ENCODE results near the gene ALPL. TPM values are rescaled to one million over a fixed set of nuclear protein-coding genes. Genes with fewer than 3 reads are reported as not detected.

Gene ALPL
- total RNA-seq, 1 donor from 2014 or later = 11.7 TPM

- H3K4me1 Mint-ChIP-seq (ENCODE audit: unreplicated experiment) = no peaks in the 10 kb centered on the region
- no peaks in the 10 kb centered on the region for H3K36me3 Mint-ChIP-seq (ENCODE audit: low read depth, unreplicated experiment)
- no peak overlapping the region for H3K4me3 Mint-ChIP-seq (ENCODE audit: unreplicated experiment)
- H3K27ac Mint-ChIP-seq (ENCODE audit: unreplicated experiment) = no peak overlapping the region
- DNase-seq (ENCODE audit: low spot score) = no peak
- H3K9me3 Mint-ChIP-seq (ENCODE audit: unreplicated experiment) = no peaks in the 10 kb centered on the region
- H3K27me3 Mint-ChIP-seq (ENCODE audit: unreplicated experiment) = peaks cover 2% of the 10 kb centered on the region
- no peak for TF ChIP-seq CTCF (IDR thresholded peaks at IDR 0.05; ENCODE audit: unreplicated experiment)
Measured at GRCh38 chr1:21541329-21541728, 32.1 kb downstream of the ALPL start.

- Mint-ChIP-seq H3K36me3 (ENCODE audit: low read depth, unreplicated experiment) (no peaks in the 10 kb centered on the region), H3K4me1 (ENCODE audit: unreplicated experiment) (no peaks in the 10 kb centered on the region), H3K27me3 (ENCODE audit: unreplicated experiment) (peaks cover 3% of the 10 kb centered on the region), H3K27ac (ENCODE audit: unreplicated experiment) (no peak overlapping the region), H3K4me3 (ENCODE audit: unreplicated experiment) (no peak overlapping the region), H3K9me3 (ENCODE audit: unreplicated experiment) (no peaks in the 10 kb centered on the region)
- TF ChIP-seq CTCF (IDR thresholded peaks at IDR 0.05; ENCODE audit: unreplicated experiment) = no peak
- DNase-seq (ENCODE audit: low spot score) = no peak
Measured at GRCh38 chr1:21541835-21542234, 32.6 kb downstream of the ALPL start.

- no peak for TF ChIP-seq CTCF (IDR thresholded peaks at IDR 0.05; ENCODE audit: unreplicated experiment)
- H3K27me3 Mint-ChIP-seq (ENCODE audit: unreplicated experiment) = peaks cover 3% of the 10 kb centered on the region
- no peak overlapping the region for H3K4me3 Mint-ChIP-seq (ENCODE audit: unreplicated experiment)
- H3K4me1 Mint-ChIP-seq (ENCODE audit: unreplicated experiment) = no peaks in the 10 kb centered on the region
- H3K9me3 Mint-ChIP-seq (ENCODE audit: unreplicated experiment) = no peaks in the 10 kb centered on the region
- H3K27ac Mint-ChIP-seq (ENCODE audit: unreplicated experiment) = no peak overlapping the region
- H3K36me3 Mint-ChIP-seq (ENCODE audit: low read depth, unreplicated experiment) = no peaks in the 10 kb centered on the region
- no peak for DNase-seq (ENCODE audit: low spot score)
Measured at GRCh38 chr1:21543598-21543997, 34.4 kb downstream of the ALPL start.

- H3K36me3 Mint-ChIP-seq (ENCODE audit: low read depth, unreplicated experiment) = no peaks in the 10 kb centered on the region
Measured at GRCh38 chr1:21544095-21544494, 34.9 kb downstream of the ALPL start.

More at GRCh38 chr1:21544095-21544494, 34.9 kb downstream of the ALPL start:
- no peak overlapping the region for H3K4me3 Mint-ChIP-seq (ENCODE audit: unreplicated experiment)
- H3K4me1 Mint-ChIP-seq (ENCODE audit: unreplicated experiment) = no peaks in the 10 kb centered on the region
- peaks cover 3% of the 10 kb centered on the region for H3K27me3 Mint-ChIP-seq (ENCODE audit: unreplicated experiment)
- H3K9me3 Mint-ChIP-seq (ENCODE audit: unreplicated experiment) = no peaks in the 10 kb centered on the region
- TF ChIP-seq CTCF (IDR thresholded peaks at IDR 0.05; ENCODE audit: unreplicated experiment) = no peak
- no peak for DNase-seq (ENCODE audit: low spot score)
- H3K27ac Mint-ChIP-seq (ENCODE audit: unreplicated experiment) = no peak overlapping the region
